Endothelial cell of umbilical vein (primary cell): ENCODE measurements around the gene POLE. TPM values are rescaled to one million over a fixed set of nuclear protein-coding genes. Genes with fewer than 3 reads are reported as not detected.

Source experiments
- BruUV-seq: library from RNA; stranded (reverse); fragments of 400-500 nt; replicated peaks from 2 replicates; lab custom pipeline; 2021; lab: Mats Ljungman, UMichigan
- CTCF ChIA-PET: fragments of 300-600, 350-600 bp; sonication (Branson Sonifier 250); formaldehyde crosslinking; loops from one replicate; lab custom pipeline; 2021; ENCODE audit warnings: antibody characterized with exemption, inconsistent platforms; lab: Charles Lee
- POLR2A ChIA-PET: fragments of 300-600, 350-600 bp; sonication (Branson Sonifier 250); formaldehyde crosslinking; loops from one replicate; lab custom pipeline; 2021; ENCODE audit warnings: antibody characterized with exemption, inconsistent platforms; lab: Charles Lee
- DNase-seq: peaks from one replicate; pipeline ENCODE4 v3.0.0-alpha.2; 2011; ENCODE audit warnings: low read depth, low spot score
- FAIRE-seq: peaks from 2 replicates; lab custom pipeline; 2011; peaks lifted over from hg19 to GRCh38; lab: Jason Lieb, UNC
- H2AFZ ChIP-seq: 2 replicates; pipeline ENCODE4 v1.6.0; 2012; ENCODE audit warnings: low read depth, low read length, control low read depth, inconsistent platforms
- H3K27ac ChIP-seq: 2 replicates; pipeline ENCODE4 v1.5.1; 2011; ENCODE audit warnings: low read depth, mild to moderate bottlenecking, control low read depth, low read length, moderate library complexity; ENCODE audit not compliant: insufficient read depth
- H3K27me3 ChIP-seq, 2 experiments: 2 replicates each; pipeline versions ENCODE4 v1.6.0 to v1.6.1; 2011; ENCODE audit warnings: low read length in 2 of 2, mixed read lengths in 1 of 2; ENCODE audit not compliant: control insufficient read depth in 2 of 2, insufficient read depth in 2 of 2
- H3K36me3 ChIP-seq, 2 experiments: 2 replicates in 1 of 2; 3 replicates in 1 of 2; pipeline ENCODE4 v1.5.1; 2011; ENCODE audit warnings: low read length in 2 of 2, mild to moderate bottlenecking in 1 of 2, moderate library complexity in 1 of 2; ENCODE audit not compliant: control insufficient read depth in 2 of 2, insufficient read depth in 2 of 2; ENCODE audit errors: extremely low read depth in 1 of 2
- H3K4me1 ChIP-seq: 3 replicates; pipeline ENCODE4 v1.5.1; 2011; ENCODE audit warnings: mild to moderate bottlenecking, low read length; ENCODE audit not compliant: control insufficient read depth, insufficient read depth; ENCODE audit errors: extremely low read depth
- H3K4me2 ChIP-seq: 2 replicates; pipeline ENCODE4 v1.6.1; 2011; ENCODE audit warnings: low read length, control low read depth, mixed read lengths; ENCODE audit not compliant: insufficient read depth
- H3K4me3 ChIP-seq, 3 experiments: fragments of 200-600 bp in 1 of 3; sonication (generic), shearing (Covaris generic) in 1 of 3; replicated peaks in 1 of 3; 2 replicates each; pipeline ENCODE4 v1.5.1; 2011 to 2016; ENCODE audit warnings: control low read depth in 3 of 3, low read length in 3 of 3, mild to moderate bottlenecking in 2 of 3, inconsistent platforms in 1 of 3, low read depth in 1 of 3, moderate library complexity in 1 of 3; ENCODE audit not compliant: insufficient read depth in 1 of 3
- H3K79me2 ChIP-seq: 2 replicates; pipeline ENCODE4 v1.6.0; 2012; ENCODE audit warnings: low read length, inconsistent platforms; ENCODE audit not compliant: control insufficient read depth, insufficient read depth
- H3K9ac ChIP-seq: replicated peaks from 2 replicates; pipeline ENCODE3; 2011; ENCODE audit warnings: low read length, control low read depth; ENCODE audit not compliant: insufficient read depth; ENCODE audit errors: extremely low read depth
- H3K9me1 ChIP-seq: replicated peaks from 3 replicates; pipeline ENCODE4 v1.6.0; 2011; ENCODE audit warnings: mild to moderate bottlenecking, low read length; ENCODE audit not compliant: control insufficient read depth, insufficient read depth; ENCODE audit errors: extremely low read depth
- H3K9me3 ChIP-seq: replicated peaks from 2 replicates; pipeline ENCODE4 v1.5.1; 2012; ENCODE audit warnings: low read length, inconsistent platforms; ENCODE audit not compliant: control insufficient read depth, insufficient read depth
- H4K20me1 ChIP-seq: replicated peaks from 2 replicates; pipeline ENCODE3; 2011; ENCODE audit warnings: mild to moderate bottlenecking, low read length; ENCODE audit not compliant: control insufficient read depth, insufficient read depth; ENCODE audit errors: extremely low read depth
- EZH2 ChIP-seq: IDR thresholded peaks from 2 replicates; pipeline ENCODE4 v1.6.1; 2012; ENCODE audit warnings: borderline replicate concordance, low read depth, mild to moderate bottlenecking, moderate library complexity, low read length, inconsistent platforms; ENCODE audit not compliant: severe bottlenecking
- FOS ChIP-seq: IDR thresholded peaks from 2 replicates; pipeline ENCODE4 v1.6.1; 2011; ENCODE audit warnings: mild to moderate bottlenecking, low read length, moderate library complexity, borderline replicate concordance; ENCODE audit not compliant: insufficient read depth
- GATA2 ChIP-seq: IDR thresholded peaks from 2 replicates; pipeline ENCODE4 v1.7.0; 2011; ENCODE audit warnings: low read depth, mild to moderate bottlenecking, moderate library complexity, mixed read lengths, low read length; ENCODE audit not compliant: insufficient read length, insufficient read depth
- JUN ChIP-seq: IDR thresholded peaks from 2 replicates; pipeline ENCODE4 v1.6.1; 2011; ENCODE audit warnings: borderline replicate concordance, low read depth; ENCODE audit not compliant: insufficient read length, insufficient read depth
- MYC ChIP-seq: IDR thresholded peaks from one replicate; pipeline ENCODE4 v1.6.1; 2011; ENCODE audit warnings: mild to moderate bottlenecking, low read depth, low read length
- POLR2A ChIP-seq: IDR thresholded peaks from 2 replicates; pipeline ENCODE4 v1.6.1; 2012; ENCODE audit warnings: low read depth, mild to moderate bottlenecking, control low read depth, low read length
- POLR2AphosphoS5 ChIP-seq: IDR thresholded peaks from 2 replicates; pipeline ENCODE4 v1.6.1; 2012; ENCODE audit warnings: low read depth, mild to moderate bottlenecking, control low read depth, low read length, moderate library complexity; ENCODE audit not compliant: insufficient read depth
- dilution Hi-C: fragments of 300-500 bp; cut with MboI; formaldehyde crosslinking; loops from one replicate; pipeline ENCODE4 v1.15.0; 2019; ENCODE audit warnings: low sequenced_read_pairs; ENCODE audit not compliant: extremely low pct_ligation_motif_present
- intact Hi-C: fragments of 100-400 bp; cut with micrococcal nuclease; formaldehyde crosslinking; loops from one replicate; pipeline ENCODE4 v1.10.0; 2022
- polyA plus RNA-seq, 4 experiments: library from polyadenylated mRNA; depleted of rRNA in 3 of 4; stranded (reverse) in 3 of 4; unstranded in 1 of 4; fragments of >200 nt; gene quantifications; 2 replicates each; pipeline versions ENCODE4 v1.2.1 to v1.2.3, GENCODE V29; 2011 to 2012; ENCODE audit warnings: missing spikeins in 1 of 4
- total RNA-seq: library from RNA; stranded (reverse); gene quantifications from 2 replicates; pipeline ENCODE4 v1.2.3, GENCODE V29; 2021
- TF ChIP-seq, protein P1 (sequence below): IDR thresholded peaks from 2 replicates; pipeline ENCODE4 v1.6.1; 2011; ENCODE audit not compliant: insufficient read depth, insufficient read length
- TF ChIP-seq, protein P2 (sequence below), 2 donors: IDR thresholded peaks; 1 replicate in 1 of 2; 2 replicates in 1 of 2; pipeline ENCODE4 v1.5.1; 2011; ENCODE audit warnings: low read length in 2 of 2, mild to moderate bottlenecking in 2 of 2, moderate library complexity in 2 of 2, control low read depth in 1 of 2, inconsistent platforms in 1 of 2, low read depth in 1 of 2; ENCODE audit not compliant: insufficient read depth in 1 of 2; ENCODE audit errors: extremely low read depth in 1 of 2

POLE gene
- total and polyA plus RNA-seq, 2 donors (not counting 3 experiments of a cell fraction or from before 2014, with no cell fraction given): 22.9 to 82.7 TPM

DNA sequence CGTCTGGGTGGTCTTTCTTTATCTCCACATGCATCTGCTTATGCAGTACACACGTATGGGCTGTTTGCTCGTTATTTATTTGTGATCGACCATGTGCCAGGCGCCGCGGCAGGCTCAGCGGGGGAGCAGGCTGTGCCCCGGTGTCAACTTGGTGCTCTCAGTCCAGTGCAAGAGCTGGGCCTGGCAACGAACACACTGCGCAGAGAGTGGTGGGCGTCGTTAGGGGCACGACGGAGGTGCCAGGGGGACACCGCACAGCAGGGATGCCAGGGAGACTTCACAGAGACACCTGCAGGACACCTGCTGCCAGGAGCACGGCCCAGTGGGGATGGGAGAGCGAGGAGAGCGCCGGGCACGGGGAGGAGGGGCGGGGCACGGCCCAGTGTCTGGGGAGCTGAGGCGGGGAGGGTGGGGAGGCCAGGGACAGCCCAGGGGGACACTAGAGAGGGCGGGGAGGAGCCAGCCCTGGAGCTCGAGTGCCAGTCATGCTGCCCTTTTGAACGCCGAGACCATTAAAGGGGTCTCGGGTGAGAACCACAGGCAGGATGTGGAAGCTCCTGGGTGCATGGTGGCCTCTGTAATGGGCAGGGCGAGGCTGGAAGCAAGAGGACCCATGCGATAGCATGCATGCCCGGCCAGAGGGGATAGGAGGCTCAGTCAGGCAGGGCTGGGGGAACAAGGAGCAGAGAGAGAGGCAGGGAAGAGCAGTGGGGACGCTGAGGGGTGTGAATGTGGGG lies 76.1 kb downstream of the POLE start:
- ChIA-PET CTCF (interaction anchor here (0.6 to 7.6 kb wide), 6 partner anchors 7 to 50 kb away, joined by 3 to 102 read pairs (median 6); no protein-coding TSS in a partner anchor), POLR2A (no interaction called here)
- H3K79me2 ChIP-seq: no peaks in the 10 kb centered on the region
- no peak for TF ChIP-seq MYC
- no peak for TF ChIP-seq POLR2AphosphoS5
- TF ChIP-seq JUN: no peak
- no peak for TF ChIP-seq FOS
- no peak for TF ChIP-seq GATA2
- TF ChIP-seq, protein P1, sequence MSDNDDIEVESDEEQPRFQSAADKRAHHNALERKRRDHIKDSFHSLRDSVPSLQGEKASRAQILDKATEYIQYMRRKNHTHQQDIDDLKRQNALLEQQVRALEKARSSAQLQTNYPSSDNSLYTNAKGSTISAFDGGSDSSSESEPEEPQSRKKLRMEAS: no peak
- TF ChIP-seq, protein P2, sequence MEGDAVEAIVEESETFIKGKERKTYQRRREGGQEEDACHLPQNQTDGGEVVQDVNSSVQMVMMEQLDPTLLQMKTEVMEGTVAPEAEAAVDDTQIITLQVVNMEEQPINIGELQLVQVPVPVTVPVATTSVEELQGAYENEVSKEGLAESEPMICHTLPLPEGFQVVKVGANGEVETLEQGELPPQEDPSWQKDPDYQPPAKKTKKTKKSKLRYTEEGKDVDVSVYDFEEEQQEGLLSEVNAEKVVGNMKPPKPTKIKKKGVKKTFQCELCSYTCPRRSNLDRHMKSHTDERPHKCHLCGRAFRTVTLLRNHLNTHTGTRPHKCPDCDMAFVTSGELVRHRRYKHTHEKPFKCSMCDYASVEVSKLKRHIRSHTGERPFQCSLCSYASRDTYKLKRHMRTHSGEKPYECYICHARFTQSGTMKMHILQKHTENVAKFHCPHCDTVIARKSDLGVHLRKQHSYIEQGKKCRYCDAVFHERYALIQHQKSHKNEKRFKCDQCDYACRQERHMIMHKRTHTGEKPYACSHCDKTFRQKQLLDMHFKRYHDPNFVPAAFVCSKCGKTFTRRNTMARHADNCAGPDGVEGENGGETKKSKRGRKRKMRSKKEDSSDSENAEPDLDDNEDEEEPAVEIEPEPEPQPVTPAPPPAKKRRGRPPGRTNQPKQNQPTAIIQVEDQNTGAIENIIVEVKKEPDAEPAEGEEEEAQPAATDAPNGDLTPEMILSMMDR (IDR thresholded peaks at IDR 0.05; ENCODE audit: extremely low read depth in 1 of 2, insufficient read depth in 1 of 2, low read depth in 1 of 2, low read length in 2 of 2): no peak
- TF ChIP-seq EZH2: no peak
- no peak for TF ChIP-seq POLR2A
- DNase-seq (no peak), FAIRE-seq (no peak)
- no peaks in the 10 kb centered on the region for H3K4me1 ChIP-seq
- no peaks in the 10 kb centered on the region for H4K20me1 ChIP-seq
- no peak overlapping the region for H3K4me2 ChIP-seq
- no peak overlapping the region for H2AFZ ChIP-seq
- intact Hi-C loops: no loop called here
- no peaks in the 10 kb centered on the region for H3K36me3 ChIP-seq
- no TSS peak for BruUV-seq
- no peaks in the 10 kb centered on the region for H3K9me3 ChIP-seq
- dilution Hi-C loops: no loop called here
- no peak overlapping the region for H3K4me3 ChIP-seq
- H3K9ac ChIP-seq: no peak overlapping the region
- no peak overlapping the region for H3K27ac ChIP-seq
- peaks cover 11 to 13% of the 10 kb centered on the region in 2 experiments for H3K27me3 ChIP-seq
- H3K9me1 ChIP-seq: no peaks in the 10 kb centered on the region
